Measurements from ENCODE around the gene CACUL1. TPM values are rescaled to one million over a fixed set of nuclear protein-coding genes. Genes with fewer than 3 reads are reported as not detected.
"Not testable (repeated sequence)": the region's sequence is repeated elsewhere in the genome, so short reads cannot be mapped to it uniquely, and the experiment has no call there.

CACUL1 gene
- total RNA-seq, 1 experiment from 2014 or later: 37.4 TPM

DNA sequence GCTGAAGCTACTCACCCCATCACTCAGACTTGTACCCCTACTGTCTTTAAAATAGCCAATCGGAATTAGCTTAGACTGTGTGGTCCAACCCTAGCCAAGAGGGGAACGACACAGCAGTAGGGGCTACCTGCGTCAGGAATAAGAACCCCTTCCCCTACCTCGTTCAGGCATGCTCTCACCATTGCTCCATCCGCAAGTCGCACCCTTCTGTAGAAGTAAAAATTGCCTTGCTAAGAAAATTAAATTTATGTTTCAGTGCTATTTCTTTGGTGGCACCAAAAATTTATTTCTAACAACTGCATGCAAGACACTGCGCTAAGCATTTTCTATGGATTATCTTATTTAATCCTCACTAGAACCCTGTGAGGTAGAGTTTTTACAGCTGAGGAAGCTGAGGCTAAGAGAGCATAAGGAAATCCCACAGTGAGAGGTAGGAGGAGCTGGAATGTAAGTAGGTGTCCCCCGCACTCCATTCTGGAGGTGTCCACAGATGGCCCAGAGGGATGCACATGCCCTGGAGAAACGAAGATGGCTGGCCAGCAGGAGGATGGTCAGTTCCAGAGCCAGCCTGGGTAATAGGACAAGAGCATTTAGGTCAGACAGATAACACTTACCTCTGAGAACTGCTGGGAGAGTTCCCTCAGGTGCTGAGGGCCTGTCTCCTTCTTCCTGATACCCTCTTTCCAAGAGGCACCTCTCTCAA, 15.3 kb upstream of the CACUL1 start:
- no peak for DNase-seq (ENCODE audit: extremely low read depth, low read depth)

DNA sequence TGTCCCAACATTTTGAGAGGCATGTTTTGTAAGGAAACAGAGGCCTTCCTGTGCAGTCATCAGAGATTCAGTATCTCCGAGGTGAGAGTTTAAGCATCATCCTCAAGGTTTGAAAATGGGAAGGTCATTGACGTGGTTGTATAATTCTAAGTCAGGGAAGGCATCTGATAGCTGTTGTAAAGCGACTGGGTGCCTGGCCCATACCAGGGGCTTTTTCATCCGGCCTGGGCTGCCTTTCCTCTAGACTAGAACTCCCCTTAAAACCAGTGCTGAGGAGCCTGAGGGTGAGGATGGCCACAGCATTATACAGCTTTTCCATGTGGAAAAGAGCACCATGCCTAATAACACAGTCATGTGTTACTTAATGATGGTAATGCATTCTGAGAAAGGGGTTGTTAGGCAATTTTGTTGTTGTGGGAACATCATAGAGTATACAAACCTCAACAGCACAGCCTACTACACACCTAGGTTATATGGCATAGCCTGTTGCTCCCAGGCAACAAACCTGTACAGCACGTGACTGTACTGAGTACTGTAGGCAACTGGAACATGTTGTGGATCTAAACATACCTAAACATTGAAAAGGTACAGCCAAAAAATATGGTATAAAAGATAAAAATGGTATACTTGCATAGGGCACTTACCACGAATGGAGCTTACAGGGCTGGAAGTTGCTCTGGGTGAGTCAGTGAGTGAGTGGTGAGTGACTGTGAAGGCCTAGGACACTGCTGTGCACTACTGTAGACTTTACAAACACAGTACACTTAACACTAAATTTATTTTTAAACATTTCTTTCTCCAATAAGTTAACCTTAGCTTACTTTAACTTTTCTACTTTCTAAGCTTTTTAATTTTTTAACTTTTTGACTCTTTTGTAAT, 13.5 kb upstream of the CACUL1 start:
- no peak for DNase-seq (ENCODE audit: extremely low read depth, low read depth)

DNA sequence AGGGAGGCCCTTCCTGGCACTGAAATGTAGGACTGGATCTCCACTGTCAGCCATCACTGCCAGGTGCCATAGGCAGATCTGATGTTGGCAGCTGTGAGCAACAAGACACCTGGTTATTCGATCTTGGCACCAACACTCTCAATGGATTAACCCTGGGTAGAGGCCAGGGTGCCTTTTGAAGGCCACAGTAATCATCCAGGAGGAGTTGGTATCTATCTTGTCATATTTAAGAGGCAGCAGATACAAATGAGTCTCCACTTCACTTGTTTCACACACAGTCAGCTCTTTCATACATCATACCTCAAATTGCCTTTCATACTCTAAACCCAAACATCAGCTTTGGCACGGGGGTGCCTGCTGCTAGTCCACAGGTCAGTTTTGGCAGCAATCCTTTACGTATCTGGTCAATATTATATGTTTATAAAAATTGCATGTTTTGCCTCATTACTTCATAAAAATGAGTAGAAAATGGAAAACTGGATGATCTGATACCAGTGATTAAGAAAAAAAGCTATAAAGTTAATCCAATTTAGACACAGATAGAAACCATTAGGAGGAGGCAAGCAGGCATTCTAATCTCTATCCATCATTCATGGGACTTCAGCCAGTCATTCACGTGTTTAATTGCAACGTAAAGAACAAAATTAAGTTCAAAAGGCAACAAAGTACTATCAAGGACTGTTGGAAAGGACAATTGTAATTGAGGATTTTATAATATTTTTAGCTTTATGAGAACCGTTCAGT, 12.7 kb upstream of the CACUL1 start:
- DNase-seq (ENCODE audit: extremely low read depth, low read depth): no peak

DNA sequence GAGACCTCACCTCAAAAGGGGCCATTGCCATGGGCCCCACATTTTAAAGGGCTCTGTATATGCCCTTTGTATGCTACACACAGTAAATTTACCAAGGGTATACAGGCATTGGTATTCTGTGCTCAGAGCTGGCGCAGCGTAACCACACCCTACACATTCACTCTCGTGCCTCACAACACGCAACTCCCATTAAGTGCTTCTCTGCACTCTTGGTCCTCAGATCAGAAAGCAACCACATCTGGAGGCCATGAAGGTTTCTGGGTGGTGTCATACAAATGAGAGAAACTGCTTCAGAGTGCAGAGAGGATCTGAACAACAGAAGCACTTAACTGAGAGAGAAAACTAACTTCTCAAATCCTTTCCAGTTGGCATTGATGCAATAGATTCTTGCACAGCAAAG, 9.4 kb upstream of the CACUL1 start:
- no peak for DNase-seq (ENCODE audit: extremely low read depth, low read depth)

DNA sequence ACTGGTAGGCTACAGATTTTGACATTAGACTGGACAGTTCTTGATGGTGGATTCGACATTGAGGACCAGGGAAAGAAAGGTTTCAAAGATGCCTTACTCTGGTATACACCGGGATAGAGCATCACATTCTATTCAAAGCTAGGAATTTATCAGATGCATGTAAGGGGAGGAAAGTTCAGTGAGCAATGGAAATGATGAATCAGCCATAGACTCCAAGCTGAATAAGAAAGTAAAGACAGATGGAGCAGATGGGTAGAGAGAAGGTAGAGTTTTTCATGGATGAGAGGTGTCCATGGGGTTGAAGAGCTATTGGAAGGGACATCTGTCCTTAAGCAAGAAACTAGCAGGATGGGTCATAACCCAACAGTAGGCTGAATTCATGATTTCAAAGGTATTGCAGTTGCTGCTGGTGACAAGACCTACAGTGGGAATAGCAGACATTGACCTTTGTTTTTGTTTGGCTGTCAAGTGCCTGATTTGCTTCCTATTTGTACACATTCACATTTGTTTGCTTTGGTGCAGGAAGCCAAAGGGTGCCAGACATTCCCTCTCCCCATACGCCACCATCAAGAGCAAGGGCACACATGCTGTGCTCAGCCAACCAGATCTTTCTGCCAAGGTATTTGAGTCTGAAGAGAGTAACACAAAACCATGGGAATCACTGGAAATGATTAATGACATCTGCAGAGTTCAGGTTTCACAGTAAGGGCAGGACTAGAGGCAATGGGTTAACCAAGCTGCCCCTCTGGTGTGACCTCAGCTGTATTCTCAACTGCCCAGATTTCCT, 8.6 kb upstream of the CACUL1 start:
- DNase-seq (ENCODE audit: extremely low read depth, low read depth): peak; percentile 28

DNA sequence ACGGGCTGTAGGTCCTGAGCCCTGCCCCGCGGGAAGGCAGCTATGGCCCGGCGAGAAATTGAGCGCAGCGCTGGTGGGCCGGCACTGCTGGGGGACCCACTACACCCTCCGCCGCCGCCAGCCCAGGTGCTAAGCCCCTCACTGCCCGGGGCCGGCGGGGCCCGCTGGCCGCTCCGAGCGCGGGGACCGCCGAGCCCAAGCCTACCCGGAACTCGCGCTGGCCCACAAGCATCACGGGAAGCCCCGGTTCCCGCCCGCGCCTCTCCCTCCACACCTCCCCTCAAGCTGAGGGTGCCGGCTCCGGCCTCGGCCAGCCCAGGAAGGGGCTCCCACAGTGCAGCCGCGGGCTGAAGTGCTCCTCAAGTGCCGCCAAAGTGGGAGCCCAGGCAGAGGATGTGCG, 5.5 kb upstream of the CACUL1 start:
- no peak for DNase-seq (ENCODE audit: extremely low read depth, low read depth)

DNA sequence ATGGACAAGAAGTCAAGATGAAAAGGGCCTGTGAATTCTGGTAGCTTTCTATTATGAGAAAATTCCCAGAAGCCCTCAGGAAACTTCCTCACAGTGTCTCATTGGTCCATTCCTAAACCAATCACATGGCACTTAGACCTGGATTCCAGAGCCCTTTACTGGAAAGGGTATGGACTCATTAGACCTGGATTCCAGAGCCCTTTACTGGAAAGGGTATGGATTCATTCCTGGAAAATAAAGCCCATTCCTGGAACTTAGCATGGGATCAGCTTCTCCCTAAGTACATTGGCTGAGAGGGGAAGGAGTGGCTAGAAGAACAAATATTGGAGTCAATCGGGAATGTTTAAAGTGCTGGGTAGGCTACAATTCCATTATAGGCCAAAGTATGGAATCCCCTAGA, 3.7 kb upstream of the CACUL1 start:
- DNase-seq (ENCODE audit: extremely low read depth, low read depth): no peak

DNA sequence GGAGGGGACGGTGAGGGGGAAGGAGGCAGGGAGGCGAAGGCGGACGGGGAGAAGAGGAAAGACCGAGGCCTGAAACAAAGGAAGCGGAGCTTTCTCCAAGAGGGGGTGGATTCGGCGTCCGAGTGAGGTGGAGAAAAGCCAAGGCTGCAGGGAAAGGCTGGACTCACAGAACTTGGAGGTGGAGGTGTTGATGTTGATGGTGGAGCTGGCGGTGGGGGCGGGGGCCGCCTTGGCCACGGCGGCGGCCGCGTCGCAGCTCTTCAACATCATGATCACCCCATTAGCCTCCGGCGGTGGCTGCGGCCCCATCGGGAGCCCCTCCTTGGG, 578 bp downstream of the CACUL1 start:
- no peak for DNase-seq (ENCODE audit: extremely low read depth, low read depth)

DNA sequence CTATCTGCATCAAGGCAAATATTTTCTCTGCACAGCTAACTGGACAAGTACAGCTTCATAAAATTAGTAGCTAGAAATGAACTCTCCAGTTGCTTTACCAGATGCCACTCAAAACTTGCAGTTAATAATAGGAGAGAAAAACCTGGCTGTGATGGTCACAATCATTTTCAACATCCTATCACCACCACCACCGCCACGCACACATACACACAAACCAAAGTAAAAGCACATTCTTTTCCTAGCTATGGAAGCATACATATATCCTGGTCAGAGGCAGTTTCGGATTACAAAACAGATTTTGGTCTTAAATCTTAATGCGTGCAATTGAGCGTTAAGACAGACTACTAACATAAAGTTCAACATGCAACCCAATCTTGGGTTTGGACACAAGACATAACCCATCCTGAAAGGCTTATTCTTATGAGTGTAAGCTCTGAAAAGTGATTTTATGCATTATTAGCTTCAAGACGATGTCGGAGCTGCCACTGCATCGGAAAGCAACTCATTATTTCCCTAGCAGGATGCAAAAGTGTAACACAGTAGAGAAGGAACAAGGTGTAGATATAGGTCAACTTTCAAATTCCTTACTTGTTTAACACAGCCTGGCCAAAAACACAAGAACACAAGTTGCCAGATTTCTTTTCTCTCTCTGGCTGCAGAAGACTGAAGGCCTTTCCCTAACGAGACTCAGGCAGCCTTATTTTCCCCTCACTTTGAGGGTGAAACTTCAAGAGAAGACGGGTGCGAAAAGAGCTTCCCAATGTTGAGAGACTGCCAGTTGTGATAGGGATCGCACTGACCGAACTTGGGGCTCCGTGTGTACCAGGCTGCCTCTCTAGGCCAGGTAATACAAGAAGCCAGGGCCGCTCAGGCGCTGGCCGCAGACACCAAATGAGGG, 1.2 kb downstream of the CACUL1 start:
- no peak for DNase-seq (ENCODE audit: extremely low read depth, low read depth)

DNA sequence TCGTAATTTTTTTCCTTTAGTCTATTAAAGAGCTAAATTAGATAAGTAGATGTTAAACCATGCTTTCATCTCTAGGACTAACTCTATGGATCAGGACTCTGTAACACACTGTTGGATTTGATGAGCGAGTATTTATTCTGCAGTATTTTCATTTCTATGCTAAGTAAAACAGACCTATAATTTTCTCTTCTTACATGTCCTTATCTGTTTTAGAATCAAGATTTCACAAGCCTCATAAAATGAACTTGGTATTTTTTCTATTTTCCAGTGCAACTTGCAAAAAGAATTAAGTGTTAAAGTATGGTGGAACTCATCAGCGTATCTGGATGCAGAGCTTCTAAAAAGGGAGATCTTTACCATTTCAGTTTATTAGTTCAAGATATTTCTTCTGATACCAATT, 2.4 kb downstream of the CACUL1 start:
- no peak for DNase-seq (ENCODE audit: extremely low read depth, low read depth)

DNA sequence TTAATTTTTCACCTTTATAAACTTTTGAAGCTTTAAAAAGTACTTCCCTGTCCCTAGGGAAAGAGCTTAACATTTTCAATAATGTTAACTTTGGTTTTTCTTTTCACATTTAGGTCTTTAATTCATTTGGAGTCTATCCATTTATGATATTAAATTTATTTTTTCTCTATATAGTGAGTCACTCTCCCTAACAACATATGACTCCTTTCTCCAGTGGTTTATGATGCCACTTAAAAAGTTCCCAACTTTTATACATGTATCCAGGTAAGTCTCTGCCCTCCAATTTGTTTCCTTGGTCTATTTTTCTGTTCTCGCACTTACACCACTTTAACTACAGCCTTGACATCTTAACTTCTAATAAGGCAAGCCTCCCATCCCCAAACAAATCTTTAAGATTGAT, 3.5 kb downstream of the CACUL1 start:
- DNase-seq (ENCODE audit: extremely low read depth, low read depth): no peak

DNA sequence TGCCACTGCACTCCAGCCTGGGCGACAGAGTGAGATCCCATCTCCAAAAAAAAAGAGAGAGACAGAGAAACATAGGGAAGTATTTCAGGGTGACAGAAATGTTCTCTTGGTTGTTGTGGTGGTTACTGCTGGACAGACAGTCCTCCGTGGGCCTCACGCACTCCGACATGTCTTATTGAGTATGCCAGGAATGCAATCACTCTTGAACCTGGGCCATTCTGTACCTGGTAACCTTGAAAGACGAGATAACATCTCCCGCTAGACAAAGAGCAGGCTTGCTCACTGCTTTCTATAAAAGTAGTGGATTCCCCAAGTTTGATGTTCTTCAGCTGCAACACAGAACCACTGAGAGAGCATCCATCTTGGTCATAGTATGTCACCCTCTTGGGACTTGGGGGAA, 6.7 kb downstream of the CACUL1 start:
- DNase-seq (ENCODE audit: extremely low read depth, low read depth): no peak

DNA sequence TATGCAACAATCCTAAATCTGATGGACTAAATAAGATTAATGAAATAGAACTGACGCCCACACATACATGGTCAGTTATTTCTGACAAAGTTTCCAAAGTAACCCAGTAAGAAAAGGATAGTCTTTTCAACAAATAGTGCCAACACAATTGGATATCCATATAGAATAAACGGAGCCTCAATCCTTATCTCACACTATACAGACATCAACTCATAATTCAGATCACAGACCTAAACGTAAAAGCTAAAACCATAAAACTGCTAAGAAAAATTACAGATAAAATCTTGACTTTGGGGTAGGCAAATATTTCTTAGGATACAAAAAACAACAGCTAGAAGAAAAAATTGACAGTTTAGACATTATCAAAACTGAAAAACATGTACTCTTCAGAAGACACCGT, 8.5 kb downstream of the CACUL1 start:
- no peak for DNase-seq (ENCODE audit: extremely low read depth, low read depth)

DNA sequence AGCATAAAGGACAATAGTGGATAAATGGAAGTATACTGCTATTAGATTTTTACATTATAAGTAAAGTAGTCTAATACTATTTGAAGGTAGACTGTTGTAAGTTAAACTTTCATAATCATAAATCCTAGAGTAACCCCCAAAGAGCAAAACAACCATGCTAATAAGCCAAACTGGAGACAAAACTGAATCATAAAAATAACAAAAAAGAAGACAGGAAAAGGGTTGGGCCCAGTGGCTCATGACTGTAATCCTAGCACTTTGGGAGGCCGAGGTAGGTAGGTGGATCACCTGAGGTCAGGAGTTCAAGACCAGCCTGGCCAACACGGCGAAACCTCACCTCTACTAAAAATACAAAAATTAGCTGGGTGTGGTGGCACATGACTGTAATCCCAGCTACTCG, 9.7 kb downstream of the CACUL1 start:
- no peak for DNase-seq (ENCODE audit: extremely low read depth, low read depth)

DNA sequence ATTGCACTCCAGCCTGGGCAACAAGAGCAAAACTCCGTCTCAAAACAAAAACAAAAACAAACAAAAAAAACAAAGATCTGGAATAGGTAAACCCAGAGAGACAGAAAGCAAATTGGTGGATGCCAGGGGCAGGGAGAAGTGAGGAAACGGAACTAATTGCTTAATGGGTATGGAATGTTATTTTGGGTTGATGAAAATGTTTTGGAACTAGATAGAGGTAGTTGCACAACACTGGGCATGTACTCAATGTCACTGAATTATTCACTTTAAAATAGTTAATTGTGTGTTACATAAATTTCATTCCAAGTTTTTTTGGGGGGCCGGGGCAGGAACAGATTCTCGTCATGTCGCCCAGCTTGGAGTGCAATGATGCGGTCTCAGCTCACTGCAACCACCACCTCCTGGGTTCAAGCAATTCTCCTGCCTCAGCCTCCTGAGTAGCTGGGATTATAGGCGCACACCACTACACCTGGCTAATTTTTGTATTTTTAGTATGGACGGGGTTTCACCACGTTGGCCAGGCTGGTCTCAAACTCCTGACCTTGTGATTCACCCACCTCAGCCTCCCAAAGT, 10.3 kb downstream of the CACUL1 start:
- DNase-seq (ENCODE audit: extremely low read depth, low read depth): not testable (repeated sequence)

DNA sequence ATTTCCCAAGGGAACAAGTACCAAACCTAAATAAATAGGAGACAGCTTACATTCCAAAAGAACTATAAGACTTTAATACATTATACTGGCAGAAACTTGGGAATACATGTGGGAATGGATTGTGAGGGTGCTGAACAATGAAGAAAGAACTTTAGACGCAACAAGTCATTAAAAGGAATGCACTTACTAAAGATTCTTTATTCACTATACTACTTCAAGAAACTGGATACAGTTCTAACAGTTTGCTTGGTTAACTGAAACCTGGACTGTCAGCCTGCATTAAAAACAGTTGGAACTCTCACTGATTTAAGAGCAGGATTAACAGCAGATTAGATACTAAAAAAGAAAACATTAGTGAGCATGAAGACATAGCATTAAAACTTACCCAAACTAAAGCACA, 12.0 kb downstream of the CACUL1 start:
- no peak for DNase-seq (ENCODE audit: extremely low read depth, low read depth)

DNA sequence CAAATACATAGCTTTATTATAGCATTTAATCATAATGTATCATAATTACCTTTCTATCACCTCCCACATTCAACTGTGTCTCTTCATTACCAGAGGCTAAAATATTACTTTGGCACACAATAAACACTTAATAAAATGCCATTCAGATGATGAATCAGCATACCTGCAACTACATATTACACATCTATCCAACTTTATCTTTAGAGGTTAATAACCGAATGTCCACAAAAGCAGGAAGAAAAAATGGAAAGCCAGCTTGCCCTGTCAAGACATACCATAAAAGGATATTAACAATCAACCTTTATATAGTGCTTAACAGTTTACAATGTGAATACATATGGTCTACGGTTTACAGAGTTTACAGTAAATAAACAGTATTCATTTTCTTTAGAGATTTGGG, 12.7 kb downstream of the CACUL1 start:
- no peak for DNase-seq (ENCODE audit: extremely low read depth, low read depth)

DNA sequence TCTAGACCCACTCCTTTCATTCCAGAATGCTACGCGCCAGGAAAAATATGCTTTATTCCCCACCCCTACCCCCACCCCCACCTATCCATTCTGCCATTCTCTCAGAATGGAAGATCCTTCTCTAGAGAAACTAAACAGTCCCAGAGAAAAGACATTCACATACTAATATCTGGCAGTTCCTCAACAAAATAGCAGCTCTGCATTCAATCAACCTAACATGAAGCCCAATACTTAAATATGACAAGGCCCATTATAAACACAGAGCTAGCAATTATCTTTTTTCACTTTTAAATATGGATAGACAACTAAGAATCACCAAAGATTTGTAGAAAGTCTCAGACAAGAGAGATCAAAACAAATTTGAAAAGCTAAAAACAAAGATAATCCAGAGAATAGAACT, 16.4 kb downstream of the CACUL1 start:
- DNase-seq (ENCODE audit: extremely low read depth, low read depth): no peak

DNA sequence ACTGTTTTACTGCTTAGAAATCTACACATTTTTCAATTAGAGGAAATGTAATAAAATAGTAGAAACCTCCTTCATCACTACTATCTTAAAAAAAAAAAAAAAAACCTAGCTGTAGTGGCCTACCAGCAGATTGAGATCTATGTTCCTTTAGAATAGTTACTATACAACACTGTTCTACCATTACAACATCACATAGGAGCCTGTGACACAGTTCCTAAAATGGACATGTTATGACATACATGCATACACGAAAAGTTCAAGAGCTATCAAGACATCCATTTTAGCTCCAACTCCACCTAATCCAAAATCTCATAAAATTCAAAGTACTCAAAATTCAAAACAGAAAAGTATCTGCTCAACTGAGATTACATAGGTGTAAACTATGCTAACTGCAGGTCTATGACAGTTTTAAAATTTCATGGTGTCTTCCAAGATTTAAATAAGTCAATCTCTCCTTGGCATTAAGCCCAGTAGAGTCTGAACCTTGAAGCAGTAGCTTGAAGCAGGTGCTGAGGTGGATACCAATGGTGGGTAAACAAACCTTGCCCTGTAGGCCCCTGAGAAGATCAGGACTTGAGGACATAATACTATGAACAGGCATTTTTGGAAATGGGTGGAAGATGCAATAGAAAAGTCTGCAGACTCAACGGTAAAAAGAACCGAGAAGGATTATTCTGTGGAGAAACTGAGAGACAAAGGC, 17.0 kb downstream of the CACUL1 start:
- DNase-seq (ENCODE audit: extremely low read depth, low read depth): no peak

All from NCI-H460 (cell line).